Activated T-cell treated with anti-CD3 and anti-CD28 coated beads for 4 hours (primary cell): ENCODE results near the gene XRCC6.
A peak's percentile ranks its signal among the peaks of the same experiment; 100 is the strongest.

Experiments used
- DNase-seq: peaks from one replicate; pipeline ENCODE4 v3.0.0-alpha.2; 2020

XRCC6 gene

GRCh38 chr22:41688365-41689211 is 67.5 kb downstream of the XRCC6 start, which contains the start of gene SNU13:
TSS of gene SNU13 (minus strand) at chr22:41688867. CDS start at chr22:41688796, 71 bp downstream.
- DNase-seq, result peak; percentile 89

DNA sequence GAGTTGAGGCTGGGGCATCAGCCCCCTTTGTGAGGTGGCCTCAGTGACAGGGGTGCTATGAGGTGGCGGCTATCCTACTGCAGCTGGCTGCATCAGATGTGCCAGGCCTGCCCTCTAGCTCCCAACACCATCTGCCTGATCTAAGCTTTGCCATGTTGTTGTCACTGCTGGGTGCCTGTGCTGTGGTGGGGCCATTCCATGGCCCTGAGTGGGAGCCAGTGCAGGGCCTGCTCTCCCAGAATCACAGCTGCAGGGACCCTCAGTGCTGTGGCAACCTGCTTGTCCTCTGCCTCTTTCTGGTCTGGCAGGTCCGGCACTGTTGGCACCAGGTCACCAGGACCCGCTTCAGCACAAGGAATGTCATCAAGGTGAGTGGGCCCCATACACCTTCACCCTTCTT is 69.4 kb downstream of the XRCC6 start:
- DNase-seq, result no peak

DNA sequence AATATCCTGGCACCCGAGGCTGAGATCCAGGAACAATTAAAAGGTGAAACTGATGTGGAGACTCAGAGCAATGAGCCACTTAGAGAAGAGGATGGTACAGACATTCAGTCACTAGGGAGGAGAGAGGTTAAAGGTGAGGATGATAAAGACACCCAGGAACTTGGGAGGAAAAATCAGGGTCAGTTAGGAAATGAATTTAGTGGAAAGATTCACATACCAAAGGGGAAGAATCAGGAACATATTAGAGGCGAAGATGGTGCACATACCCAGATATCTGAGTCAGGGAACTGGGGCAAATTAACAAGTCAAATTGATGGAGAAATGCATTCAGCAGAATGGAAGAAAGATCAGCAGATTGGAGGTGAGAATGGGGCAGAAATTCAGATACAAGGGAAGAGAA is 74.1 kb downstream of the XRCC6 start:
- DNase-seq, result no peak

DNA sequence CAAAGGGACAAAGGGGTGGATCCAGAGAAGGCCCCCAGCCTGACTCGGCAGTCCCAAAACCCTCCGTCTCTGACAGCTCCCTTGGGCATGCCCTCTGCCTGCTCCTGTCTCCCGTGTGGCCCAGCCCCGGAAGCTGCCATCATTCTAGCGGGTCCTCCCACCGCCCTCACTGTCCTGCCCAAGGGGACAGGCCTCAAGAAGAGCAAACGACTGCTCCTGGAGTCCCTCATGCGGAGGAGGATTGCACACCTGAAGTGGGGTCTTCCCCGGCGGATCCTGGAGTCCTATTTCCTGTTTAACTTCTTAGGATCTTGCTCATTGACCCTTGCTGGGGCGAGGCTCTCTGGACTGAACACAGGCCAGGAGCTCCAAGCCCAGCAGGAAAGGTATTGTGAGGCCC is 75.6 kb downstream of the XRCC6 start:
- no peak for DNase-seq

DNA sequence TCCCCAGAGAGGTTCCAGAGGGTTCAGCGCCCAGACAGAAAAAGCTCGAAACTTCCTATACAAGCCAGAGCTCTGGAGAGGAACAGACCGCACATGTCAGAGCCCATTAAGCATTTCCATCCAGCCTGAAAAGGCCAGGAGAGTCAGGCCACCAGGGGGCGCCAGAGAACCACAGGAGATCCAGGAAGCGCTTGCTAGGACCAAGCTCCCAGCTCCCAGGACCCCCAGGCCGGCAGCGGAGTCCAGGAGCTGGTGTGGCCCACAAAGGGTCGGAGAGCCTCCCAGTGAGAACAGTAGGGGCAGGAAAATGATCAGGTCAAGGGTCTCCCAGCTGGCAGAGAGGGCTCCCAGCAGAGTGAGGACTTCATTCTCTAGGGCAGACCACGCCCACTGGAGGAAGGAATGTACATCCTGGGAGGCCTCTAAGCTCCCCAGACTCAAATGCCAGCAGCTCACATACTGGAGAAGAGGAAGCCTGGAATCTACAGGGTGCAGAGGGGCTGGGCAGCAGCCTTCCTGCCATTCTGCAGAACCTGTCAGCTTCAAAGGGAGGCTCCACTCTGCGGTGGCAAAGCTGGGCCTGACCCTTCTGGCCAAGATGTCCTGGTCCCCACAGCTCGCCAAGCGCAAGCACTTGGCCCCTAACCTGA is 76.2 kb downstream of the XRCC6 start:
- DNase-seq, result peak; percentile 93

DNA sequence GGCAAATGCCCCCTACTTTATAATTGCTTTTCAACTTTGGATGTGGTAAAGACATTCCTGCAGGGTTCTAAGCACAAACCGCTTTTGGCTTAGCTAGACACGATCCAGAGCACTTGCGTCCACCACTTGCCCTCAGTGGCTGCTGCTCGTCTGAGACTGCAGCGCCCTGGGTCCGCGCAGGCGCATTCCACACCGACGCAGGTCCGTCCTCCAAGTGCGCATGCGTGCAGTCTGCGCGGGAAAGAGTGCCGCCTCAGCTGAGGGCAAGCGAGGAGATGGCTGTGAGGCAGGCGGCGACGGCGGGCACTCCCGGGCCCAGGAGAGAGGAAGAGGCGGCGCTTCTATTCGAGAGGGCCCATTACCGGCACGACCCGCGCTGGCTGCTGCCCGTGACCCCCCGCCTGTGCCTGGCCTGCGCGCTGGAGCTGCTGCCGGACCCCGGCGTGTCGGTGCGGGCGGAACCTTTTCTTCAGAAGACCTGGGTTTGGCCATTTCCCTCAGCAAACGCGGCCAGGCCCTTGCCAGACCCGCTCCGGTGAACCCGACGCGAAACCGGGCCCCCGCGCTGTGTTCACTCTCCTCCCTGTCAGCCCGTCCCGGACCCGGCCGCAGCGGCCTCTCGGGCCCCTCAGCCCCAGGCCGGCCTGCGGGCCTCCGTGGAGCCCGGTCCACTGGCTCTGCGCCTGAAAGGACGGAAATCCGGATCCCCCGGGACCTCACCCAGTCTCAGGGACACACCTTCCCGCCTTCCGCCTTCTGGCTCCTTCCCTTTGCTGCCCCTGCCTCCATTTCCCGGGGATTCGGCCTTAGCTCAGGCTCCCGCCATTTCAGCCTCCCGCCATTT is 78.4 kb downstream of the XRCC6 start, which contains the start of gene MEI1:
Gene MEI1 (plus strand): TSS at position 240 of the 844 bp plus-strand sequence. CDS start 36 bp downstream, at position 276.
- peak; percentile 86 for DNase-seq

GRCh38 chr22:41700108-41700364 is 78.9 kb downstream of the XRCC6 start:
- DNase-seq, result no peak

DNA sequence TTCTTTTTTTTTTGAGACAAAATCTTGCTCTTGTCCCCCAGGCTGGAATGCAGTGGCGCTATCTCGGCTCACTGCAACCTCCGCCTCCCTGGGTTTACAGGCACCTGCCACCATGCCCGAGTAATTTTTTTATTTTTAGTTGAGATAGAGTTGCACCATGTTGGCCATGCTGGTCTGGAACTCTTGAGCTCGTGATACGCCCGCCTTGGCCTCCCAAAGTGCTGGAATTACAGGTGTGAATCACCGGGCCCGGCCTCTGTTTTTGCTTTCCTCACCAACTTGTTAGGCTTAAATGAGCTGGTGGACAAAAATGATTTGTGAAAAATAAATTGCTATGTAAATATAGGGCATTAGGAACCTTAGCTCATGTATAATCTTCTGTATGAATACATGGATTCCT is 81.7 kb downstream of the XRCC6 start:
- DNase-seq, result no peak

DNA sequence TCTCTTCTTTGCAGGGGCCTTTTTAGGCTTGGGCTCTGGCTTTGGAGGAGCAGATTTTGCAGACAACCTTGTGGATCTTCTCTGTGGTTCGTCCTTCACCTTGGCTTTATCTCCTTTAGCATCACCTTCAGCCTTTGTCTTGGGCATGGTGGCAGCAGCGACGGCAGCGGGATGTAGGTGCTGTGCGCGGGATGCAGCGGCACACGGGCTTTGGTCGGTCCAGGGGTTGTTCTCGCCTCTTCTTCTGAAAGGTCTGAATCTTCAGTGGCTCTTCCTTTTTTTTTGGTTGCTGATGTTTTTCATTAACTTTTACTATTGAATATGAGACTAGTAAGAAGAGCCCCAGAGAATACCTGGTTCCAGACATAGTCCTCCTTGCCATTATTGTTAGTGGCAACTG is 88.2 kb downstream of the XRCC6 start:
- no peak for DNase-seq

DNA sequence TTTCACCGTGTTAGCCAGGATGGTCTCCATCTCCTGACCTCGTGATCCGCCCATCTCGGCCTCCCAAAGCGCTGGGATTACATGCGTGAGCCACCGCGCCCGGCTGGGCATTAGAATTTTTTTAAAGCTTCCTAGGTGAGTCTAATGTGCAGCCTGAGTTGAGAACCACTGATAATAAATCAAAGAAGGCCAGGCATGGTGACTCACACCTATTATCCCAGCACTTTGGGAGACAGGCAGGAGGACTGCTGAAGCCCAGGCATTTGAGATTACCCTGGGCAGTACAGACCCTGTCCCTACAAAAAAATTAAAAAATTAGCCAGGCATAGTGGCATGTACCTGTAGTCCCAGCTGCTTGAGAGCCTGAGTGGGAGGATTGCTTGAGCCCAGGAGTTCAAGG is 91.9 kb downstream of the XRCC6 start:
- no peak for DNase-seq
